HL-60 (cell line): ENCODE results near the gene ZNF219.

ENCODE experiments used
- DNase-seq, 2 experiments: peaks; one replicate each; pipeline ENCODE4 v3.0.0-alpha.2; 2010 to 2020; ENCODE audit warnings: low read depth in 1 of 2, low spot score in 1 of 2
- H3K27ac ChIP-seq: fragments of 250-450 bp; sonication (Bioruptor Pico); replicated peaks from 2 replicates; pipeline ENCODE4 v1.5.1; 2020; ENCODE audit warnings: mild to moderate bottlenecking, moderate library complexity
- H3K27me3 ChIP-seq: fragments of 250-450 bp; sonication (Bioruptor Pico); 2 replicates; pipeline ENCODE4 v1.5.1; 2021; ENCODE audit warnings: mild to moderate bottlenecking, moderate library complexity; ENCODE audit not compliant: insufficient read depth, poor library complexity, severe bottlenecking
- H3K4me3 ChIP-seq: replicated peaks from 2 replicates; pipeline ENCODE4 v1.5.1; 2011; ENCODE audit warnings: mild to moderate bottlenecking, control low read depth, low read length; ENCODE audit not compliant: insufficient read depth
- GABPA ChIP-seq: IDR thresholded peaks from 2 replicates; pipeline ENCODE4 v1.6.1; 2012; ENCODE audit warnings: low read depth
- POLR2AphosphoS5 ChIP-seq: IDR thresholded peaks from 2 replicates; pipeline ENCODE4 v1.6.1; 2012; ENCODE audit warnings: low read depth
- SPI1 ChIP-seq: IDR thresholded peaks from 2 replicates; pipeline ENCODE4 v1.6.1; 2012; ENCODE audit warnings: low read depth, mild to moderate bottlenecking, borderline replicate concordance
- TF ChIP-seq, protein P1 (sequence below): IDR thresholded peaks from one replicate; pipeline ENCODE4 v1.5.1; 2011; ENCODE audit warnings: low read length, control low read depth, inconsistent platforms; ENCODE audit not compliant: insufficient read depth
- TF ChIP-seq, protein P2 (sequence below): IDR thresholded peaks from 2 replicates; pipeline ENCODE4 v1.6.1; 2012; ENCODE audit warnings: low read depth; ENCODE audit not compliant: insufficient replicate concordance

The ZNF219 gene

GRCh38 chr14:21060614-21061346 is 37.7 kb downstream of the ZNF219 start:
- TF ChIP-seq SPI1 = no peak
- TF ChIP-seq, protein P1, sequence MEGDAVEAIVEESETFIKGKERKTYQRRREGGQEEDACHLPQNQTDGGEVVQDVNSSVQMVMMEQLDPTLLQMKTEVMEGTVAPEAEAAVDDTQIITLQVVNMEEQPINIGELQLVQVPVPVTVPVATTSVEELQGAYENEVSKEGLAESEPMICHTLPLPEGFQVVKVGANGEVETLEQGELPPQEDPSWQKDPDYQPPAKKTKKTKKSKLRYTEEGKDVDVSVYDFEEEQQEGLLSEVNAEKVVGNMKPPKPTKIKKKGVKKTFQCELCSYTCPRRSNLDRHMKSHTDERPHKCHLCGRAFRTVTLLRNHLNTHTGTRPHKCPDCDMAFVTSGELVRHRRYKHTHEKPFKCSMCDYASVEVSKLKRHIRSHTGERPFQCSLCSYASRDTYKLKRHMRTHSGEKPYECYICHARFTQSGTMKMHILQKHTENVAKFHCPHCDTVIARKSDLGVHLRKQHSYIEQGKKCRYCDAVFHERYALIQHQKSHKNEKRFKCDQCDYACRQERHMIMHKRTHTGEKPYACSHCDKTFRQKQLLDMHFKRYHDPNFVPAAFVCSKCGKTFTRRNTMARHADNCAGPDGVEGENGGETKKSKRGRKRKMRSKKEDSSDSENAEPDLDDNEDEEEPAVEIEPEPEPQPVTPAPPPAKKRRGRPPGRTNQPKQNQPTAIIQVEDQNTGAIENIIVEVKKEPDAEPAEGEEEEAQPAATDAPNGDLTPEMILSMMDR = no peak
- TF ChIP-seq, protein P2, sequence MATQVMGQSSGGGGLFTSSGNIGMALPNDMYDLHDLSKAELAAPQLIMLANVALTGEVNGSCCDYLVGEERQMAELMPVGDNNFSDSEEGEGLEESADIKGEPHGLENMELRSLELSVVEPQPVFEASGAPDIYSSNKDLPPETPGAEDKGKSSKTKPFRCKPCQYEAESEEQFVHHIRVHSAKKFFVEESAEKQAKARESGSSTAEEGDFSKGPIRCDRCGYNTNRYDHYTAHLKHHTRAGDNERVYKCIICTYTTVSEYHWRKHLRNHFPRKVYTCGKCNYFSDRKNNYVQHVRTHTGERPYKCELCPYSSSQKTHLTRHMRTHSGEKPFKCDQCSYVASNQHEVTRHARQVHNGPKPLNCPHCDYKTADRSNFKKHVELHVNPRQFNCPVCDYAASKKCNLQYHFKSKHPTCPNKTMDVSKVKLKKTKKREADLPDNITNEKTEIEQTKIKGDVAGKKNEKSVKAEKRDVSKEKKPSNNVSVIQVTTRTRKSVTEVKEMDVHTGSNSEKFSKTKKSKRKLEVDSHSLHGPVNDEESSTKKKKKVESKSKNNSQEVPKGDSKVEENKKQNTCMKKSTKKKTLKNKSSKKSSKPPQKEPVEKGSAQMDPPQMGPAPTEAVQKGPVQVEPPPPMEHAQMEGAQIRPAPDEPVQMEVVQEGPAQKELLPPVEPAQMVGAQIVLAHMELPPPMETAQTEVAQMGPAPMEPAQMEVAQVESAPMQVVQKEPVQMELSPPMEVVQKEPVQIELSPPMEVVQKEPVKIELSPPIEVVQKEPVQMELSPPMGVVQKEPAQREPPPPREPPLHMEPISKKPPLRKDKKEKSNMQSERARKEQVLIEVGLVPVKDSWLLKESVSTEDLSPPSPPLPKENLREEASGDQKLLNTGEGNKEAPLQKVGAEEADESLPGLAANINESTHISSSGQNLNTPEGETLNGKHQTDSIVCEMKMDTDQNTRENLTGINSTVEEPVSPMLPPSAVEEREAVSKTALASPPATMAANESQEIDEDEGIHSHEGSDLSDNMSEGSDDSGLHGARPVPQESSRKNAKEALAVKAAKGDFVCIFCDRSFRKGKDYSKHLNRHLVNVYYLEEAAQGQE = no peak
- no peak for TF ChIP-seq POLR2AphosphoS5
- no peak for TF ChIP-seq GABPA
- Histone ChIP-seq H3K4me3 (no peak overlapping the region), H3K27ac (no peak overlapping the region), H3K27me3 (no peaks in the 10 kb centered on the region)
- DNase-seq = no peak

DNA sequence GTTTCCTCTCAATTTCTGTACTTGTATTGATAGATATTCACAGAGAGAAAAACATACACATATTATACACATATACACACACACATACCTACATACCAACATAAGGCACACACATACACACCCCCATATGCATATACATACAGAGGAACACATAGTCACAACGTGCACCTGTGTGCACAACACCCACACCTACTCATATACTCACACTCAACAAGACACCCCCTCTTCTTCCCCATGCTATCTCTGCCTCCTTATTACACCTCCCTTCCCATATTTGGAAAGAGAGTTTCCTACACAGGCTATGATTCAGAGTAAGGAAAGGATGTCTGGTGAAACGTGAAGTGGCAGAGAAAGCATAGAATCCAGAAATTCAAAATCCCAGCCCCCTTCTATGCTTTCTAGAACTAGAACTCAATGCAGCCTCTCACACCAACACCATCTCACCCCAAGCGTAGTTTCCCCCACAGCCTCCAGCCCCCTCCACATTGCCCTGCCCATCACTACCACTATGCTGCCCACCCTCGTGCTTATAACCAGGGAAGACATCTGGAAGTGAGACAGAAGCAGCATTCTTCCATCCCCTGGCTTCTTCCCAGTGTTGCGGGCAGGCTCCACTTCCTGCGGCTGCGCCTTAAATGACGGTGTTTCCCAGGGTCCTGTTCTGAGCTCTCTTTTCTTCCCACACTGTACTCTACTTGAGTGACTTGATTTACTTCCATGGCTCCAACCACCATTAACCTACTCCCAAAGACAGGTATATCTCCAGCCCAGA is 38.4 kb downstream of the ZNF219 start:
- TF ChIP-seq GABPA = no peak
- TF ChIP-seq POLR2AphosphoS5 = no peak
- TF ChIP-seq, protein P2 = no peak
- TF ChIP-seq, protein P1 = no peak
- no peak for TF ChIP-seq SPI1
- H3K27ac ChIP-seq = no peak overlapping the region
- H3K4me3 ChIP-seq = no peak overlapping the region
- H3K27me3 ChIP-seq = no peaks in the 10 kb centered on the region
- DNase-seq = no peak

DNA sequence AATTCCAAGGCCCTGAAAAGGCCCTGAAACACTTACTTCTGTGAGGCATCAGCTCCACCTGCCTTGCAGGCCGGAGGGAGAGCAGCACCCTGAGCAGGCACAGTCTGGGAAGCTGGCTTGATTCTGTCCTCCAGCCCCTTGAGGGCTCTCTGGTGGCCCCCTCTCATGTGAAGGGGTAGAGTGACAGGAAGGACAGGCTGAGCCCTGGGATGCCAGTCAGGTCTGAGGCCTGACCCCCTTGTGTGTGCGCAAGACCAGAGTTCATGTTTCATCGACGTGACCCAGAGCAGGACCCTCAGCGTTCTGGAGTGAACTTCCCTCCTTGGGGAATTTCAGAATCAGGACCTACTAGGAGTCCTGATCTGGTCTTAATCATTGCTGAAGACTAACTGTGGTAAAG is 39.6 kb downstream of the ZNF219 start:
- no peaks in the 10 kb centered on the region for H3K27me3 ChIP-seq
- no peak overlapping the region for H3K27ac ChIP-seq
- TF ChIP-seq, protein P1 = no peak
- TF ChIP-seq POLR2AphosphoS5 (no peak), SPI1 (no peak), GABPA (no peak)
- TF ChIP-seq, protein P2 = no peak
- DNase-seq = no peak
- H3K4me3 ChIP-seq = no peak overlapping the region
